ENCODE data around the gene CHPT1.

DNA sequence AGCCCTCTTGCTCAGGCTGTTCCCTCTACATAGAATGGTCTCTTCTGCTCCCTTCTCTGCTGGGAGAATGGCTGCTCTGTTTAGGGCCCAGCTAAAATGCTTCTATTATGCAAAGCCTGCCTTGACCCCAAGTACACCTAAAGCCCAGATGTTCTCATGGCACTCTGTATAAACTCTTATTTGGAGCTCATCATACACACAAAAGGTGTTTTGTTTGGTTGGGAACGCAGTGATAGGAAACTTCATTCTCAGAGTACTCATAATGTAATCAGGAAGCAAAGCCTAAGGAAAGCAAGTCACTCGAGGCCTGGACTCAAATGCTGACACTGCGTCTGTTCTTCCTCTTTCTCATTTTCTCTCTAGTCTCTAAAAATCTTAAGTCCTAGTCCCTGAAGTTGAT lies 80.0 kb downstream of the CHPT1 start:
- TF ChIP-seq, protein P1, sequence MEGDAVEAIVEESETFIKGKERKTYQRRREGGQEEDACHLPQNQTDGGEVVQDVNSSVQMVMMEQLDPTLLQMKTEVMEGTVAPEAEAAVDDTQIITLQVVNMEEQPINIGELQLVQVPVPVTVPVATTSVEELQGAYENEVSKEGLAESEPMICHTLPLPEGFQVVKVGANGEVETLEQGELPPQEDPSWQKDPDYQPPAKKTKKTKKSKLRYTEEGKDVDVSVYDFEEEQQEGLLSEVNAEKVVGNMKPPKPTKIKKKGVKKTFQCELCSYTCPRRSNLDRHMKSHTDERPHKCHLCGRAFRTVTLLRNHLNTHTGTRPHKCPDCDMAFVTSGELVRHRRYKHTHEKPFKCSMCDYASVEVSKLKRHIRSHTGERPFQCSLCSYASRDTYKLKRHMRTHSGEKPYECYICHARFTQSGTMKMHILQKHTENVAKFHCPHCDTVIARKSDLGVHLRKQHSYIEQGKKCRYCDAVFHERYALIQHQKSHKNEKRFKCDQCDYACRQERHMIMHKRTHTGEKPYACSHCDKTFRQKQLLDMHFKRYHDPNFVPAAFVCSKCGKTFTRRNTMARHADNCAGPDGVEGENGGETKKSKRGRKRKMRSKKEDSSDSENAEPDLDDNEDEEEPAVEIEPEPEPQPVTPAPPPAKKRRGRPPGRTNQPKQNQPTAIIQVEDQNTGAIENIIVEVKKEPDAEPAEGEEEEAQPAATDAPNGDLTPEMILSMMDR (IDR thresholded peaks at IDR 0.05; ENCODE audit: low read depth, low read length) = no peak
- TF ChIP-seq, protein P2, sequence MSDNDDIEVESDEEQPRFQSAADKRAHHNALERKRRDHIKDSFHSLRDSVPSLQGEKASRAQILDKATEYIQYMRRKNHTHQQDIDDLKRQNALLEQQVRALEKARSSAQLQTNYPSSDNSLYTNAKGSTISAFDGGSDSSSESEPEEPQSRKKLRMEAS (IDR thresholded peaks at IDR 0.05; ENCODE audit: low read depth, low read length) = no peak
- TF ChIP-seq POLR2A (IDR thresholded peaks at IDR 0.05; ENCODE audit: extremely low read depth, insufficient read length) = no peak

Measured in NB4 (cell line).